ENCODE measurements around the gene WNT7B.

The WNT7B gene

DNA sequence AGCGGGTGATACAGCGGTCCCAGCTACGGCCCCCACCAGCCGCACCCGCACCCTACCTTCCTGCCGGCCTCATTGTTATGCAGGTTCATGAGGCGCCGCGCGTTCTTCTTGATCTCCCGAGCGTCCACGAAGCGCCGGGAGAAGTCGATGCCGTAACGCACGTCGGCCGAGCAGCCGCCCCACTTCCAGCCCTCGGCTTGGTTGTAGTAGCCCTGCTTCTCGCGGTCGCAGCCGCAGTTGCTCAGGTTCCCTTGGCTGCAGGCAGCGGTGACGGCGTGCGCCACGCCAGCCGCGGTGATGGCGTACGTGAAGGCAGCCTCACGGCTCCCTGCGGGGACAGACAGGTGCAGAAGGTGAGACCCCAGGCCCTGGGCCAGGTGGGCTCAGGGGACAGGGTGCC, 45.9 kb downstream of the WNT7B start:
- ATAC-seq: no peak
- TF ChIP-seq ESRRG (CRISPR knock-in tag; IDR thresholded peaks at IDR 0.05) (no peak), SNAI2 (CRISPR knock-in tag; IDR thresholded peaks at IDR 0.05) (no peak), BACH2 (CRISPR knock-in tag; IDR thresholded peaks at IDR 0.05; ENCODE audit: borderline replicate concordance) (no peak), OSR1 (CRISPR knock-in tag; IDR thresholded peaks at IDR 0.05) (no peak), ISL1 (CRISPR knock-in tag; IDR thresholded peaks at IDR 0.05) (no peak), ZNF70 (CRISPR knock-in tag; IDR thresholded peaks at IDR 0.05) (no peak), ZNF8 (CRISPR knock-in tag; IDR thresholded peaks at IDR 0.05) (no peak), GLIS3 (CRISPR knock-in tag; IDR thresholded peaks at IDR 0.05) (no peak), PPARA (CRISPR knock-in tag; IDR thresholded peaks at IDR 0.05; ENCODE audit: borderline replicate concordance) (no peak), CSDC2 (CRISPR knock-in tag; IDR thresholded peaks at IDR 0.05) (no peak), RARB (CRISPR knock-in tag; IDR thresholded peaks at IDR 0.05) (no peak), ZFP3 (CRISPR knock-in tag; IDR thresholded peaks at IDR 0.05) (no peak)
- TF ChIP-seq, protein P1, sequence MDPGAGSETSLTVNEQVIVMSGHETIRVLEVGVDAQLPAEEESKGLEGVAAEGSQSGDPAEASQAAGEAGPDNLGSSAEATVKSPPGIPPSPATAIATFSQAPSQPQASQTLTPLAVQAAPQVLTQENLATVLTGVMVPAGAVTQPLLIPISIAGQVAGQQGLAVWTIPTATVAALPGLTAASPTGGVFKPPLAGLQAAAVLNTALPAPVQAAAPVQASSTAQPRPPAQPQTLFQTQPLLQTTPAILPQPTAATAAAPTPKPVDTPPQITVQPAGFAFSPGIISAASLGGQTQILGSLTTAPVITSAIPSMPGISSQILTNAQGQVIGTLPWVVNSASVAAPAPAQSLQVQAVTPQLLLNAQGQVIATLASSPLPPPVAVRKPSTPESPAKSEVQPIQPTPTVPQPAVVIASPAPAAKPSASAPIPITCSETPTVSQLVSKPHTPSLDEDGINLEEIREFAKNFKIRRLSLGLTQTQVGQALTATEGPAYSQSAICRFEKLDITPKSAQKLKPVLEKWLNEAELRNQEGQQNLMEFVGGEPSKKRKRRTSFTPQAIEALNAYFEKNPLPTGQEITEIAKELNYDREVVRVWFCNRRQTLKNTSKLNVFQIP (CRISPR knock-in tag; IDR thresholded peaks at IDR 0.05; ENCODE audit: borderline replicate concordance, low read depth): no peak
- TF ChIP-seq, protein P2, sequence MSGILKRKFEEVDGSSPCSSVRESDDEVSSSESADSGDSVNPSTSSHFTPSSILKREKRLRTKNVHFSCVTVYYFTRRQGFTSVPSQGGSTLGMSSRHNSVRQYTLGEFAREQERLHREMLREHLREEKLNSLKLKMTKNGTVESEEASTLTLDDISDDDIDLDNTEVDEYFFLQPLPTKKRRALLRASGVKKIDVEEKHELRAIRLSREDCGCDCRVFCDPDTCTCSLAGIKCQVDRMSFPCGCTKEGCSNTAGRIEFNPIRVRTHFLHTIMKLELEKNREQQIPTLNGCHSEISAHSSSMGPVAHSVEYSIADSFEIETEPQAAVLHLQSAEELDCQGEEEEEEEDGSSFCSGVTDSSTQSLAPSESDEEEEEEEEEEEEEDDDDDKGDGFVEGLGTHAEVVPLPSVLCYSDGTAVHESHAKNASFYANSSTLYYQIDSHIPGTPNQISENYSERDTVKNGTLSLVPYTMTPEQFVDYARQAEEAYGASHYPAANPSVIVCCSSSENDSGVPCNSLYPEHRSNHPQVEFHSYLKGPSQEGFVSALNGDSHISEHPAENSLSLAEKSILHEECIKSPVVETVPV (CRISPR knock-in tag; IDR thresholded peaks at IDR 0.05): no peak
- TF ChIP-seq, protein P3, sequence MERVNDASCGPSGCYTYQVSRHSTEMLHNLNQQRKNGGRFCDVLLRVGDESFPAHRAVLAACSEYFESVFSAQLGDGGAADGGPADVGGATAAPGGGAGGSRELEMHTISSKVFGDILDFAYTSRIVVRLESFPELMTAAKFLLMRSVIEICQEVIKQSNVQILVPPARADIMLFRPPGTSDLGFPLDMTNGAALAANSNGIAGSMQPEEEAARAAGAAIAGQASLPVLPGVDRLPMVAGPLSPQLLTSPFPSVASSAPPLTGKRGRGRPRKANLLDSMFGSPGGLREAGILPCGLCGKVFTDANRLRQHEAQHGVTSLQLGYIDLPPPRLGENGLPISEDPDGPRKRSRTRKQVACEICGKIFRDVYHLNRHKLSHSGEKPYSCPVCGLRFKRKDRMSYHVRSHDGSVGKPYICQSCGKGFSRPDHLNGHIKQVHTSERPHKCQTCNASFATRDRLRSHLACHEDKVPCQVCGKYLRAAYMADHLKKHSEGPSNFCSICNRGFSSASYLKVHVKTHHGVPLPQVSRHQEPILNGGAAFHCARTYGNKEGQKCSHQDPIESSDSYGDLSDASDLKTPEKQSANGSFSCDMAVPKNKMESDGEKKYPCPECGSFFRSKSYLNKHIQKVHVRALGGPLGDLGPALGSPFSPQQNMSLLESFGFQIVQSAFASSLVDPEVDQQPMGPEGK (CRISPR knock-in tag; IDR thresholded peaks at IDR 0.05; ENCODE audit: borderline replicate concordance): no peak

DNA sequence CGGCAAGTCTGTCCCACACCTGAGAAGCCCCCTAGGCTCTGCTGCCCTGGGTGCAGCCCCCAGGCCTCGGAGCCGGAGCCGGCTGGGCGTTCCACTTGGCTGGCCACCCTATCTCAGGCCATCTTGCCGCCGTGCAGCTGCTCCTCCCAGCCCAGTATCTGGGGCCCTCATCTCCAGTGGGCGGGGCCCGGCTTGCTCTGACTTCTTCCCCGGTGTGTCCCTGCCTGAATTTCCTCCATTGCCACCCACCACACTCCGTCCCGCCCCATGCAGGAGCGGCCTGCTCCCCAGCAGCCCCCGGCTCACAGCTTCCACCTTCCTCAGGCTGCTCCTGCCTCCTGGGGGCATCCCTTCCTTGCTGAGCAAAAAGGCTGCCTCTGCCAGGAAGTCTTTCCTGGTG, 46.6 kb downstream of the WNT7B start:
- TF ChIP-seq, protein P4, sequence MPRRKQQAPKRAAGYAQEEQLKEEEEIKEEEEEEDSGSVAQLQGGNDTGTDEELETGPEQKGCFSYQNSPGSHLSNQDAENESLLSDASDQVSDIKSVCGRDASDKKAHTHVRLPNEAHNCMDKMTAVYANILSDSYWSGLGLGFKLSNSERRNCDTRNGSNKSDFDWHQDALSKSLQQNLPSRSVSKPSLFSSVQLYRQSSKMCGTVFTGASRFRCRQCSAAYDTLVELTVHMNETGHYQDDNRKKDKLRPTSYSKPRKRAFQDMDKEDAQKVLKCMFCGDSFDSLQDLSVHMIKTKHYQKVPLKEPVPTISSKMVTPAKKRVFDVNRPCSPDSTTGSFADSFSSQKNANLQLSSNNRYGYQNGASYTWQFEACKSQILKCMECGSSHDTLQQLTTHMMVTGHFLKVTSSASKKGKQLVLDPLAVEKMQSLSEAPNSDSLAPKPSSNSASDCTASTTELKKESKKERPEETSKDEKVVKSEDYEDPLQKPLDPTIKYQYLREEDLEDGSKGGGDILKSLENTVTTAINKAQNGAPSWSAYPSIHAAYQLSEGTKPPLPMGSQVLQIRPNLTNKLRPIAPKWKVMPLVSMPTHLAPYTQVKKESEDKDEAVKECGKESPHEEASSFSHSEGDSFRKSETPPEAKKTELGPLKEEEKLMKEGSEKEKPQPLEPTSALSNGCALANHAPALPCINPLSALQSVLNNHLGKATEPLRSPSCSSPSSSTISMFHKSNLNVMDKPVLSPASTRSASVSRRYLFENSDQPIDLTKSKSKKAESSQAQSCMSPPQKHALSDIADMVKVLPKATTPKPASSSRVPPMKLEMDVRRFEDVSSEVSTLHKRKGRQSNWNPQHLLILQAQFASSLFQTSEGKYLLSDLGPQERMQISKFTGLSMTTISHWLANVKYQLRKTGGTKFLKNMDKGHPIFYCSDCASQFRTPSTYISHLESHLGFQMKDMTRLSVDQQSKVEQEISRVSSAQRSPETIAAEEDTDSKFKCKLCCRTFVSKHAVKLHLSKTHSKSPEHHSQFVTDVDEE (CRISPR knock-in tag; IDR thresholded peaks at IDR 0.05): no peak
- TF ChIP-seq RARB (CRISPR knock-in tag; IDR thresholded peaks at IDR 0.05) (no peak), ZNF8 (CRISPR knock-in tag; IDR thresholded peaks at IDR 0.05) (no peak), CSDC2 (CRISPR knock-in tag; IDR thresholded peaks at IDR 0.05) (no peak), OSR1 (CRISPR knock-in tag; IDR thresholded peaks at IDR 0.05) (no peak)
- TF ChIP-seq, protein P1 (CRISPR knock-in tag; IDR thresholded peaks at IDR 0.05; ENCODE audit: borderline replicate concordance, low read depth): no peak
- TF ChIP-seq, protein P5, sequence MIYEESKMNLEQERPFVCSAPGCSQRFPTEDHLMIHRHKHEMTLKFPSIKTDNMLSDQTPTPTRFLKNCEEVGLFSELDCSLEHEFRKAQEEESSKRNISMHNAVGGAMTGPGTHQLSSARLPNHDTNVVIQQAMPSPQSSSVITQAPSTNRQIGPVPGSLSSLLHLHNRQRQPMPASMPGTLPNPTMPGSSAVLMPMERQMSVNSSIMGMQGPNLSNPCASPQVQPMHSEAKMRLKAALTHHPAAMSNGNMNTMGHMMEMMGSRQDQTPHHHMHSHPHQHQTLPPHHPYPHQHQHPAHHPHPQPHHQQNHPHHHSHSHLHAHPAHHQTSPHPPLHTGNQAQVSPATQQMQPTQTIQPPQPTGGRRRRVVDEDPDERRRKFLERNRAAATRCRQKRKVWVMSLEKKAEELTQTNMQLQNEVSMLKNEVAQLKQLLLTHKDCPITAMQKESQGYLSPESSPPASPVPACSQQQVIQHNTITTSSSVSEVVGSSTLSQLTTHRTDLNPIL (CRISPR knock-in tag; IDR thresholded peaks at IDR 0.05; ENCODE audit: low read depth): no peak
- ATAC-seq: no peak

DNA sequence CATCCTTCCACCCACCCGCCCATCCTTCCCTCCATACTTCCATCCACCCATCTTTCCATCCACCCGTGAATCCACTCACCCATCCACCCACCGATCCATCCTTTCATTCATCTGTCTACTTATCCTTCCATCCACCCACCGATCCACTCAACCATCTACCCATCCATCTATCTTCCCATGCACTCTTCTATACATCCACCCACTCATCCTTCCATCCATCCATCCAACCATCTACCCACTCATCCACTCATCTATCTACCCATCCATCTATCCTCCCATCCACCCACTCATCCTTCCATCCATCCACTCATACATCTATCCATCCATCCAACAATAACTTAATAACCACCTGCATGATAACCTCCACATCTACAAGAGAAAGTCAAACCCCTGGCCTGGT, 47.3 kb downstream of the WNT7B start:
- no peak for ATAC-seq
- TF ChIP-seq ISL1 (CRISPR knock-in tag; IDR thresholded peaks at IDR 0.05) (no peak), SNAI2 (CRISPR knock-in tag; IDR thresholded peaks at IDR 0.05) (no peak), OSR1 (CRISPR knock-in tag; IDR thresholded peaks at IDR 0.05) (no peak), ZC3H10 (CRISPR knock-in tag; IDR thresholded peaks at IDR 0.05) (no peak), ZFP3 (CRISPR knock-in tag; IDR thresholded peaks at IDR 0.05) (no peak), TOX (CRISPR knock-in tag; IDR thresholded peaks at IDR 0.05; ENCODE audit: borderline replicate concordance) (no peak)
- TF ChIP-seq, protein P4 (CRISPR knock-in tag; IDR thresholded peaks at IDR 0.05): no peak
- TF ChIP-seq, protein P1 (CRISPR knock-in tag; IDR thresholded peaks at IDR 0.05; ENCODE audit: borderline replicate concordance, low read depth): no peak
- TF ChIP-seq, protein P3 (CRISPR knock-in tag; IDR thresholded peaks at IDR 0.05; ENCODE audit: borderline replicate concordance): no peak
